ENCODE measurements around the gene GPS1.

GRCh38 chr17:82035956-82036633 lies 15.6 kb upstream of the GPS1 start:
- TF ChIP-seq, protein P1, sequence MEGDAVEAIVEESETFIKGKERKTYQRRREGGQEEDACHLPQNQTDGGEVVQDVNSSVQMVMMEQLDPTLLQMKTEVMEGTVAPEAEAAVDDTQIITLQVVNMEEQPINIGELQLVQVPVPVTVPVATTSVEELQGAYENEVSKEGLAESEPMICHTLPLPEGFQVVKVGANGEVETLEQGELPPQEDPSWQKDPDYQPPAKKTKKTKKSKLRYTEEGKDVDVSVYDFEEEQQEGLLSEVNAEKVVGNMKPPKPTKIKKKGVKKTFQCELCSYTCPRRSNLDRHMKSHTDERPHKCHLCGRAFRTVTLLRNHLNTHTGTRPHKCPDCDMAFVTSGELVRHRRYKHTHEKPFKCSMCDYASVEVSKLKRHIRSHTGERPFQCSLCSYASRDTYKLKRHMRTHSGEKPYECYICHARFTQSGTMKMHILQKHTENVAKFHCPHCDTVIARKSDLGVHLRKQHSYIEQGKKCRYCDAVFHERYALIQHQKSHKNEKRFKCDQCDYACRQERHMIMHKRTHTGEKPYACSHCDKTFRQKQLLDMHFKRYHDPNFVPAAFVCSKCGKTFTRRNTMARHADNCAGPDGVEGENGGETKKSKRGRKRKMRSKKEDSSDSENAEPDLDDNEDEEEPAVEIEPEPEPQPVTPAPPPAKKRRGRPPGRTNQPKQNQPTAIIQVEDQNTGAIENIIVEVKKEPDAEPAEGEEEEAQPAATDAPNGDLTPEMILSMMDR (IDR thresholded peaks at IDR 0.05): no peak
- no peak for TF ChIP-seq POLR2A (IDR thresholded peaks at IDR 0.05)

Measured in esophagus squamous epithelium (tissue), 4 donors.